Prostate gland (tissue), 2 donors: ENCODE results near the gene CER1.

ENCODE experiments used
- POLR2A ChIP-seq: fragments of 450-650 bp; IDR thresholded peaks from one replicate; pipeline ENCODE4 v1.6.1; 2016; ENCODE audit warnings: antibody characterized with exemption, mild to moderate bottlenecking
- POLR2AphosphoS5 ChIP-seq: sonication (generic); formaldehyde crosslinking; IDR thresholded peaks from one replicate; pipeline ENCODE4 v1.6.1; 2017; ENCODE audit warnings: antibody characterized with exemption
- TF ChIP-seq, protein P1 (sequence below), 4 experiments: fragments of 200-600 bp in 2 of 4; fragments of 450-650 bp in 2 of 4; sonication (generic) in 2 of 4; IDR thresholded peaks; 1 replicate in 3 of 4; 2 replicates in 1 of 4; pipeline ENCODE4 v1.5.1; 2016 to 2019; ENCODE audit warnings: antibody characterized with exemption in 4 of 4, mild to moderate bottlenecking in 2 of 4, moderate library complexity in 2 of 4

DNA sequence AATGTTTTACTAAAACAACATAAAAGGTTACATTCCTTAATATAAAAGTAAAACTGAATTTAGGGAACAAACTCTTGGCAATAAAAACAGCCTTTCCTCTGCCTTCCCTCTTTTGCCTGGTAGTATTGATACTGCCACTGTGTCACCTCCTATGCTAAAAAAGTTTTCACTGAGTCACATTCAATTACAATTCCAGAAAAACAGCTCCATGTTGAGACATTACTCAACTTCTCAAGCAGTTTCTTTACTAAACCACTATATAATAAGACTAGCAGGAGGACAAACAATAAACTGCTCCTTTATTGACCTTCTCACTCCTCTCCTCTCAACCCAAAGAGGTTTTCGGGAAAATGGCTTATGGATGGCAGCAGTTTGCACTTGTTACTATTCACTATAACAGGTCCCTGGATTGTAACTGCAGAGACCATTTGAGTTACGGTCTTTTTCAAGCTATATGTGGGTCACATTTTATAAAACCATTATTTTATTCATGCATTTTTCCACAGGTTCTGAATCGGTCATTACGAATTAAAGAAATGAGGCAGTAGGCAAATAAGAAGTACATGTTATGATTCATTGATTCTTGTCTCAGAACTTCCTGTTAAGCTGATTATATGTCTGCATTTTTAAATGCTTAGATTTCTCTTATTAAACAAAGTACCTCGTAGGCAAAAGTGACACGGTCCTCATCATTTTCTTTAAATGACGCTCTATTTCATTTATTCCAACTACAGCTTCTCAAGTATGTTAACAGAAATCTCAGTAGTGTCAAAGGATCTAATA, 31.4 kb downstream of the CER1 start:
- TF ChIP-seq, protein P1, sequence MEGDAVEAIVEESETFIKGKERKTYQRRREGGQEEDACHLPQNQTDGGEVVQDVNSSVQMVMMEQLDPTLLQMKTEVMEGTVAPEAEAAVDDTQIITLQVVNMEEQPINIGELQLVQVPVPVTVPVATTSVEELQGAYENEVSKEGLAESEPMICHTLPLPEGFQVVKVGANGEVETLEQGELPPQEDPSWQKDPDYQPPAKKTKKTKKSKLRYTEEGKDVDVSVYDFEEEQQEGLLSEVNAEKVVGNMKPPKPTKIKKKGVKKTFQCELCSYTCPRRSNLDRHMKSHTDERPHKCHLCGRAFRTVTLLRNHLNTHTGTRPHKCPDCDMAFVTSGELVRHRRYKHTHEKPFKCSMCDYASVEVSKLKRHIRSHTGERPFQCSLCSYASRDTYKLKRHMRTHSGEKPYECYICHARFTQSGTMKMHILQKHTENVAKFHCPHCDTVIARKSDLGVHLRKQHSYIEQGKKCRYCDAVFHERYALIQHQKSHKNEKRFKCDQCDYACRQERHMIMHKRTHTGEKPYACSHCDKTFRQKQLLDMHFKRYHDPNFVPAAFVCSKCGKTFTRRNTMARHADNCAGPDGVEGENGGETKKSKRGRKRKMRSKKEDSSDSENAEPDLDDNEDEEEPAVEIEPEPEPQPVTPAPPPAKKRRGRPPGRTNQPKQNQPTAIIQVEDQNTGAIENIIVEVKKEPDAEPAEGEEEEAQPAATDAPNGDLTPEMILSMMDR (IDR thresholded peaks at IDR 0.05) = no peak
- TF ChIP-seq POLR2AphosphoS5 = no peak
- no peak for TF ChIP-seq POLR2A
